ENCODE measurements around the gene SCP2.

DNA sequence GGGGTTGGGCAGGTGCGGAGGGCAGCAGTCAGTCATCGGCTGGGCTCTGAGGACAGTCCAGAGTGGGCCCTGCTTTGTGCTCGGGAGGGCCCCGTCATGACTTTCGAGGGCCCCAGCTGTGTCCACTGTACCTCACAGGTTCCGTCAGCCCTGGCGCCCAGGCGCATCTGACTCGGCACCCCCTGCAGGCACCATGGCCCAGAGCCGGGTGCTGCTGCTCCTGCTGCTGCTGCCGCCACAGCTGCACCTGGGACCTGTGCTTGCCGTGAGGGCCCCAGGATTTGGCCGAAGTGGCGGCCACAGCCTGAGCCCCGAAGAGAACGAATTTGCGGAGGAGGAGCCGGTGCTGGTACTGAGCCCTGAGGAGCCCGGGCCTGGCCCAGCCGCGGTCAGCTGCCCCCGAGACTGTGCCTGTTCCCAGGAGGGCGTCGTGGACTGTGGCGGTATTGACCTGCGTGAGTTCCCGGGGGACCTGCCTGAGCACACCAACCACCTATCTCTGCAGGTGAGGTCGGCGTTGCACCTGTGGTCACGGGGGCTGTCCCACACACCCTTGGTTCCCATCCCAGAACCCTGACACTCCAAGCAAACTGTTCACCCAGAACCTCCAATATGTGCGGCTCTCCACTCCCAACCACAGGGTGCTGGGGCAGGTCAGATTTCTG is 142.7 kb downstream of the SCP2 start:
- TF ChIP-seq POLR2A (IDR thresholded peaks at IDR 0.05; ENCODE audit: low read length), result no peak
- no peak for TF ChIP-seq GATA1 (IDR thresholded peaks at IDR 0.05; ENCODE audit: low read depth, low read length)
